ENCODE results near the gene DDIT4. TPM values are rescaled to one million over a fixed set of nuclear protein-coding genes. Genes with fewer than 3 reads are reported as not detected.

The DDIT4 gene
- total and polyA plus RNA-seq, 9 of the 15 experiments (the other 6 are each of a cell fraction or from before 2014, with no cell fraction given): 8.2 to 675 (median 159) TPM

GRCh38 chr10:72260976-72261783 lies 12.5 kb upstream of the DDIT4 start (continued):
- TF ChIP-seq DPF2 (IDR thresholded peaks at IDR 0.05) (peak; percentile 88), HMGN3 (IDR thresholded peaks at IDR 0.05; ENCODE audit: borderline replicate concordance, extremely low read depth, insufficient read length, low read depth, low read length) (peak; percentile 93), ZNF75A (CRISPR knock-in tag; IDR thresholded peaks at IDR 0.05) (0 out of 2 replicates have a peak, but pooled peaks have one; percentile 52), REST (IDR thresholded peaks at IDR 0.05; ENCODE audit: borderline replicate concordance) (no peak), REST (CRISPR knock-in tag; IDR thresholded peaks at IDR 0.05; ENCODE audit: low read depth) (peak; percentile 77), ZNF347 (CRISPR knock-in tag; IDR thresholded peaks at IDR 0.05; ENCODE audit: low read depth) (no peak), MAFK (IDR thresholded peaks at IDR 0.05; ENCODE audit: low read length) (peak; percentile 48; the same call in 1 of the 2 replicates), VEZF1 (CRISPR knock-in tag; IDR thresholded peaks at IDR 0.05) (peak; percentile 92), MAFG (tag; conservative IDR thresholded peaks at IDR 0.05) (peak; percentile 28; the same call in 1 of the 2 replicates), ZNF644 (tag; IDR thresholded peaks at IDR 0.05; ENCODE audit: low read depth) (no peak), FOXA1 (IDR thresholded peaks at IDR 0.05; ENCODE audit: borderline replicate concordance) (no peak), RBBP5 (IDR thresholded peaks at IDR 0.05; ENCODE audit: borderline replicate concordance, insufficient read depth, low read length, poor library complexity, severe bottlenecking) (peak; percentile 68), ZBTB8A (IDR thresholded peaks at IDR 0.05; ENCODE audit: partially characterized antibody) (no peak), NR2C1 (IDR thresholded peaks at IDR 0.05) (0 out of 2 replicates have a peak, but pooled peaks have one; percentile 9), NR2C1 (tag; IDR thresholded peaks at IDR 0.05) (peak; percentile 38; the same call in 1 of the 2 replicates), RBM25 (IDR thresholded peaks at IDR 0.05; ENCODE audit: low read depth, low read length, severe bottlenecking) (no peak), PHB2 (IDR thresholded peaks at IDR 0.05; ENCODE audit: low read depth) (no peak)
